BJ (cell line): ENCODE results near the gene PAM. TPM values are rescaled to one million over a fixed set of nuclear protein-coding genes. Genes with fewer than 3 reads are reported as not detected.
"Not testable (repeated sequence)": the region's sequence is repeated elsewhere in the genome, so short reads cannot be mapped to it uniquely, and the experiment has no call there.

ENCODE experiments used
- CTCF ChIA-PET: fragments of 350-600 bp; formaldehyde crosslinking; extraction: SDS; loops from one replicate; lab custom pipeline; 2021; ENCODE audit warnings: antibody characterized with exemption, inconsistent platforms; lab: Yijun Ruan, JAX
- POLR2A ChIA-PET: fragments of 300-600 bp; sonication (Branson Sonifier 250); formaldehyde crosslinking; extraction: SDS; loops from one replicate; lab custom pipeline; 2021; ENCODE audit warnings: antibody characterized with exemption; lab: Charles Lee
- DNase-seq: peaks from one replicate; pipeline ENCODE4 v3.0.0-alpha.2; 2011; ENCODE audit warnings: low read depth
- H3K27me3 ChIP-seq: 2 replicates; pipeline ENCODE4 v1.6.0; 2011; ENCODE audit warnings: low read length; ENCODE audit not compliant: control insufficient read depth, insufficient read depth
- H3K36me3 ChIP-seq: 2 replicates; pipeline ENCODE4 v1.5.1; 2011; ENCODE audit warnings: low read length; ENCODE audit not compliant: control insufficient read depth, insufficient read depth
- H3K4me3 ChIP-seq: 2 replicates; pipeline ENCODE4 v1.5.1; 2011; ENCODE audit warnings: low read depth, mild to moderate bottlenecking, control low read depth, low read length
- CTCF ChIP-seq: IDR thresholded peaks from 2 replicates; pipeline ENCODE4 v1.5.1; 2011; ENCODE audit warnings: low read depth, mild to moderate bottlenecking, control low read depth, inconsistent platforms, low read length, moderate library complexity; ENCODE audit not compliant: insufficient read depth
- polyA plus RNA-seq: library from polyadenylated mRNA; depleted of rRNA; stranded (reverse); fragments of >200 nt; gene quantifications from 2 replicates; pipeline ENCODE4 v1.2.3, GENCODE V29; 2011

Gene PAM
- polyA plus RNA-seq, 1 experiment, result 256 TPM

- POLR2A ChIA-PET, result no interaction called here
These were observed 15.7 kb downstream of the PAM start for GRCh38 chr5:102770803-102771202.

GRCh38 chr5:102771435-102771834 is 16.3 kb downstream of the PAM start:
- Histone ChIP-seq H3K36me3 (no peaks in the 10 kb centered on the region), H3K27me3 (no peaks in the 10 kb centered on the region), H3K4me3 (no peak overlapping the region)
- ChIA-PET CTCF (interaction anchor here (1.8 kb wide), 1 partner anchor 9 kb away, joined by 9 read pairs; no protein-coding TSS in a partner anchor), POLR2A (no interaction called here)
- TF ChIP-seq CTCF, result no peak
- DNase-seq, result no peak

More at GRCh38 chr5:102770803-102771202, 15.7 kb downstream of the PAM start:
- H3K27me3 ChIP-seq, result no peaks in the 10 kb centered on the region
- no peaks in the 10 kb centered on the region for H3K36me3 ChIP-seq
- no peak for TF ChIP-seq CTCF
- no peak for DNase-seq
- no peak overlapping the region for H3K4me3 ChIP-seq
- CTCF ChIA-PET, result interaction anchor here (0.6 to 1.8 kb wide), 2 partner anchors 10 to 138 kb away, joined by 5 to 9 read pairs; no protein-coding TSS in a partner anchor

- CTCF ChIA-PET, result interaction anchor here (0.9 to 1.8 kb wide), 2 partner anchors 8 to 91 kb away, joined by 3 to 9 read pairs; no protein-coding TSS in a partner anchor
- no peak for DNase-seq
- Histone ChIP-seq H3K4me3 (no peak overlapping the region), H3K27me3 (no peaks in the 10 kb centered on the region), H3K36me3 (no peaks in the 10 kb centered on the region)
- TF ChIP-seq CTCF, result no peak
- POLR2A ChIA-PET, result no interaction called here
These were observed 17.2 kb downstream of the PAM start for GRCh38 chr5:102772273-102772672.

GRCh38 chr5:102773133-102773532 is 18.0 kb downstream of the PAM start:
- TF ChIP-seq CTCF, result no peak
- DNase-seq, result no peak
- H3K36me3 ChIP-seq, result no peaks in the 10 kb centered on the region
- POLR2A ChIA-PET, result no interaction called here
- H3K4me3 ChIP-seq, result no peak overlapping the region
- no peaks in the 10 kb centered on the region for H3K27me3 ChIP-seq
- CTCF ChIA-PET, result interaction anchor here (0.9 kb wide), 1 partner anchor 91 kb away, joined by 3 read pairs; no protein-coding TSS in a partner anchor

GRCh38 chr5:102775756-102776155 is 20.7 kb downstream of the PAM start:
- H3K27me3 ChIP-seq, H3K4me3 ChIP-seq, POLR2A ChIA-PET, H3K36me3 ChIP-seq, DNase-seq, CTCF ChIA-PET: not testable (repeated sequence)

- Histone ChIP-seq H3K4me3 (no peak overlapping the region), H3K27me3 (no peaks in the 10 kb centered on the region), H3K36me3 (no peaks in the 10 kb centered on the region)
- DNase-seq, result no peak
- TF ChIP-seq CTCF, result no peak
- CTCF ChIA-PET, result no interaction called here
- POLR2A ChIA-PET, result no interaction called here
These were observed 22.0 kb downstream of the PAM start for GRCh38 chr5:102777099-102777498.
